Endothelial cell (in vitro differentiated cells): ENCODE measurements around the gene RHBDF2. TPM values are rescaled to one million over a fixed set of nuclear protein-coding genes. Genes with fewer than 3 reads are reported as not detected.

Source experiments
- DNase-seq: peaks from one replicate; pipeline ENCODE4 v3.0.0; 2021; ENCODE audit warnings: low spot score
- H3K27ac Mint-ChIP-seq: one replicate; pipeline ENCODE4 v1.8.0; 2021; ENCODE audit warnings: mixed read lengths, inconsistent platforms; ENCODE audit not compliant: unreplicated experiment
- H3K27me3 Mint-ChIP-seq: one replicate; pipeline ENCODE4 v1.8.0; 2021; ENCODE audit warnings: mild to moderate bottlenecking, moderate library complexity, mixed read lengths, inconsistent platforms; ENCODE audit not compliant: unreplicated experiment
- H3K36me3 Mint-ChIP-seq: one replicate; pipeline ENCODE4 v1.8.0; 2021; ENCODE audit warnings: mild to moderate bottlenecking, low read depth, mixed read lengths, inconsistent platforms; ENCODE audit not compliant: unreplicated experiment
- H3K4me1 Mint-ChIP-seq: one replicate; pipeline ENCODE4 v1.8.0; 2021; ENCODE audit warnings: mild to moderate bottlenecking, mixed read lengths, inconsistent platforms; ENCODE audit not compliant: unreplicated experiment
- H3K4me3 Mint-ChIP-seq: one replicate; pipeline ENCODE4 v1.8.0; 2021; ENCODE audit warnings: mild to moderate bottlenecking, mixed read lengths, inconsistent platforms; ENCODE audit not compliant: unreplicated experiment
- H3K9me3 Mint-ChIP-seq: one replicate; pipeline ENCODE4 v1.8.0; 2021; ENCODE audit warnings: mixed read lengths, inconsistent platforms; ENCODE audit not compliant: unreplicated experiment
- CTCF ChIP-seq: fragments of 200-600 bp; sonication (generic); IDR thresholded peaks from one replicate; pipeline ENCODE4 v1.5.0; 2021; ENCODE audit warnings: antibody characterized with exemption; ENCODE audit not compliant: unreplicated experiment
- total RNA-seq: library from RNA; stranded (reverse); fragmentation: NEBNext Ultra II Directional; extraction: Animal tissue kit (Norgen Biotek cat#: 25700); gene quantifications from one replicate; pipeline ENCODE4 v1.2.1, GENCODE V29; 2021; ENCODE audit not compliant: unreplicated experiment

Gene RHBDF2
- total RNA-seq, 1 donor from 2014 or later: 39.3 TPM

GRCh38 chr17:76469076-76469990 lies 31.9 kb downstream of the RHBDF2 start:
- peaks cover 9% of the 10 kb centered on the region for H3K27me3 Mint-ChIP-seq
- H3K27ac Mint-ChIP-seq: no peak overlapping the region
- DNase-seq: no peak
- H3K4me3 Mint-ChIP-seq: no peak overlapping the region
- no peaks in the 10 kb centered on the region for H3K9me3 Mint-ChIP-seq
- TF ChIP-seq CTCF: no peak
- peaks cover 9% of the 10 kb centered on the region for H3K36me3 Mint-ChIP-seq
- H3K4me1 Mint-ChIP-seq: peaks cover 5% of the 10 kb centered on the region

GRCh38 chr17:76468634-76469010 lies 32.6 kb downstream of the RHBDF2 start:
- no peak for DNase-seq
- Mint-ChIP-seq H3K4me3 (no peak overlapping the region), H3K27me3 (peaks cover 10% of the 10 kb centered on the region), H3K9me3 (no peaks in the 10 kb centered on the region), H3K4me1 (peaks cover 5% of the 10 kb centered on the region), H3K36me3 (peaks cover 9% of the 10 kb centered on the region), H3K27ac (no peak overlapping the region)
- no peak for TF ChIP-seq CTCF

- no peaks in the 10 kb centered on the region for H3K9me3 Mint-ChIP-seq
- no peak for DNase-seq
- H3K27me3 Mint-ChIP-seq: peaks cover 7% of the 10 kb centered on the region
- H3K4me1 Mint-ChIP-seq: peaks cover 5% of the 10 kb centered on the region
- TF ChIP-seq CTCF: no peak
- H3K36me3 Mint-ChIP-seq: peaks cover 6% of the 10 kb centered on the region
- H3K27ac Mint-ChIP-seq: no peak overlapping the region
- no peak overlapping the region for H3K4me3 Mint-ChIP-seq
These were observed 33.2 kb downstream of the RHBDF2 start for GRCh38 chr17:76467809-76468633.

- H3K36me3 Mint-ChIP-seq: peaks cover 4% of the 10 kb centered on the region
- DNase-seq: no peak
- peaks cover 8% of the 10 kb centered on the region for H3K27me3 Mint-ChIP-seq
- no peak within 1 kb of the TSS for H3K27ac Mint-ChIP-seq
- H3K9me3 Mint-ChIP-seq: no peaks in the 10 kb centered on the region
- no peak within 1 kb of the TSS for H3K4me3 Mint-ChIP-seq
- no peak for TF ChIP-seq CTCF
- H3K4me1 Mint-ChIP-seq: peaks cover 5% of the 10 kb centered on the region
These were observed 33.9 kb downstream of the RHBDF2 start, which contains the start of gene AANAT for GRCh38 chr17:76467366-76467765. Gene AANAT, plus strand, starts transcription at chr17:76467603. Its CDS starts 1,144 bp downstream, at chr17:76468747.

GRCh38 chr17:76466775-76467130 lies 34.5 kb downstream of the RHBDF2 start:
- Mint-ChIP-seq H3K9me3 (no peaks in the 10 kb centered on the region), H3K4me1 (peaks cover 5% of the 10 kb centered on the region), H3K4me3 (no peak overlapping the region), H3K27ac (no peak overlapping the region), H3K36me3 (peaks cover 4% of the 10 kb centered on the region), H3K27me3 (peaks cover 8% of the 10 kb centered on the region)
- TF ChIP-seq CTCF: no peak
- DNase-seq: no peak
